ENCODE data around the gene ARHGAP8.

The ARHGAP8 gene

GRCh38 chr22:44865193-44866057, 113.0 kb downstream of the ARHGAP8 start:
- no peak for DNase-seq

DNA sequence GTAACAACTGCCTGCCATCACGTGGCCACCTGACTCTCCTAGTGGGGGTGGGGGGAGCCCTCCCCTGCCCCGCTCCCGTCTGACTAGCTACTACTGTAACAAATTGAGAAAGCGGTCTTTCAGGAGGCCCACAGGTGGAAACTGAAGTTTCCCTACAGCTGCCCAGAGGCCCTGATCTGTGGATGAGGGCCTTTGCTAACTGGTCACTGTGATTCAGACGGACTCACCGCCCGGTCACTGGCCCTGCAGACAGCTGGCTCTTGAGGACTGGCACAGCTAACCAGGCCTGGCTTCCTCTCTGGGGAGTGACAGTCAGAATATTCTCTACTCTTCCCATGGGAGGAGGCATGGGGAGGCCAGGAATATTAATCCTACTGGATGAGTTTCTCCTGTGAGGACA, 116.8 kb downstream of the ARHGAP8 start:
- no peak for DNase-seq

DNA sequence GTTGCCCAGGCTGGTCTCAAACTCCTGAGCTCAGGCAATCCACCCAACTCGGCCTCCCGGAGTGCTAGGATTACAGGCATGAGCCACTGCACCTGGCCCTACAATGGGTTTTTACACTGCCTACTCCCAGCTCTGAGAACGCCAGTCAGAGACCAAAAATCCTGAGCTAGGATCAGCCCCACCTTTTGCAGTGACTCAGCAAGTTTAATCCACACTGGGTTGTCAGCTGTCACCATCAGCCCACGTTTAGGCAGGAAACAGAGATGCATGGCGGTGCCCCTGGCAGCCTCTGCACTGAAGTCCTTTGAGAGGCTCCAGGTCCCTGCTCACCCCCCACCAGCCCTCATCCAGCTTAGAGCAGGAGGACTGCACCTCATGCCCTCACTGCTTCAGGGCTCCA, 117.6 kb downstream of the ARHGAP8 start:
- no peak for DNase-seq

- DNase-seq = no peak
Observed at GRCh38 chr22:44871782-44872181, 119.4 kb downstream of the ARHGAP8 start.

DNA sequence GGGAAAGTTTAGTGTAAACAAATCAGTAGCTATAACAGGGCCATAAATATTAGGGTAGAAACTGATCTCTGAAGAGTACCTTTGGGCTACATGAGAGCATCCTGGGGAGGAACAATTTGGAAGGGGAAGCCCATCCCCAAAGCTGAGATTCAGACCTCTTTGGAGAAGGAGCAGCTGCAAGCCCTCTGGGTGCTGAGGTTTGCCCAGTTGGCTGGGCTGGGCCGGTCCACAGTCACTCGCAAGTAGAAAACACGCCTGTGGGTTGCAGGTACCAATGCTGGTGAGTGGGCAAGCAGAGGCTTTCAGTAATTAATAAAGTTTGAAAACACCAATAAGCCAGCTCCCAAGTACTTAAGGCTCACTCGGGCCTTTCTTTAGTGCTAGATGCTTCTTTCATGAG, 124.5 kb downstream of the ARHGAP8 start:
- no peak for DNase-seq

DNA sequence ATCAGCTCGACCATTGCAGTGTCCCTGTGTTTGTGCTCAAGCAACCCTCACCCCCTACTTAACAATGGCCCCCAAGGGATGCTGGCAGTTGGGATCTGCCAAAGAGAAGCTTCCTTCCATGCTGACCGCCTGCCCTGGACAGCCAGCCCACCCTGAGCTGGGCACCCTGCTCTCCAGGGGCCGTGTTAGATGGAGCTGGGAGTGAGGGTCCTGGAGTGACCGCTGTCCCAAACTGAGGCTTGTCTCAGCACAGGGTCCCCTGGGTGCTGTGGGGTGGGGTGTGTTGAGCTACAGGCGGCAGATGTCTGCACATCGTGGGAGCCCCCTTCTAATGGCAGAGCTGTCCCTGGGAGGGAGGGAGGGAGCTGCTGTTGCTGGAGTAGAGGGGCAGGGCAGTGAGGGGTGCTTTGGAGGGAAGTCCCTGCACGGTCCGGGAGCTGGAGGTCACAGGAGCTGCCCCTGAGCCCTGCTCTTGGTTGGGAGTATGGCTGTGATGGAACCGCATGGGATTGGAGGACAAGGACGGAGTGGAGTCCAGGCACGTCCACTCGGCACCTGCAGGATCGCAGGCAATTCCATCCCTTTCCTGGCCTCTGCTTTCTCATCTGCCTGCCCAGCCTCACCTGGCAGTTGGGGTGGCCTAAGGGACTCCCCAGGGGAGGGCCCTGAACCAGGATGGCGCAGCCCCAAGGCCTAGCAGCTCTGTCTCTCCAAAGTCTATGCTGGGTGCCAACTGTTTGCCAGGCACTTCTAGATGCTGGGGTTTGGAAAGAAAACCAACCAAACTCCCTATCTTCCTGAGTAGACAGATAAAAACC, 126.3 kb downstream of the ARHGAP8 start:
- no peak for DNase-seq

GRCh38 chr22:44879301-44879680, 126.9 kb downstream of the ARHGAP8 start:
- DNase-seq = no peak

GRCh38 chr22:44880610-44881290, 128.4 kb downstream of the ARHGAP8 start:
- no peak for DNase-seq

GRCh38 chr22:44881624-44882023, 129.2 kb downstream of the ARHGAP8 start:
- no peak for DNase-seq

DNA sequence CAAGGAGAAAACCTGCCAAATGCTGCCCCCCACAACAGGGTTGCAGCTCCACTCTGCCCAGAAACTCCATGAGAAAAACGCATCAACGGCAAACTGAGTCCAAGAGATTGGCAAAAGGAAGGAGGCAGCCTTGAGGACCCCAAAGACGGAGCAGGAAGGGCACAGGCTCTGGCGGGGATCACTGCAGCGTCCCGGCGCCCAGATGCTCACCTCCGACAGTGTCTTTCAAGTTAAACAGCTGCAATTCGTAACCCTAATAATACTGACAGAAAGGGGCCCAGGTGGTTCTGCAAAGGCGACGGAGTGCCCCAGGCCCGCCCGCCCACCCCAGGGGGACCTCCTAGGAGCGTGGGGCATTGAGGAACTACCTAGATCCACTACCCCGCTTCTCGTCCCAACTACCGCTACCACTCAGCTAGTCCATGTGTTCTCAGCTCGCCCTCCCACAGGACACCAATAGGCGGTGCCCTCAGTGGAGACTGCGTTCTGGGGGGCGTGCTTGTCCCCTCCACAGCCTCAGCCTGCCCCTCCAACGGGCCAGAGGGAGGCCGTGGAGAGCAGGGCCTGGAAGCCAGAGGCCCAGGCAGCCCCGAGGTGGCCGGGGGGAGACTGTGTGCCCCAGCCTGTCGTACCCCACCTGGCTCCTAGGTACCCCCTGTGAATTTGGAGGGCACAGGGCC, 130.0 kb downstream of the ARHGAP8 start:
- no peak for DNase-seq

DNA sequence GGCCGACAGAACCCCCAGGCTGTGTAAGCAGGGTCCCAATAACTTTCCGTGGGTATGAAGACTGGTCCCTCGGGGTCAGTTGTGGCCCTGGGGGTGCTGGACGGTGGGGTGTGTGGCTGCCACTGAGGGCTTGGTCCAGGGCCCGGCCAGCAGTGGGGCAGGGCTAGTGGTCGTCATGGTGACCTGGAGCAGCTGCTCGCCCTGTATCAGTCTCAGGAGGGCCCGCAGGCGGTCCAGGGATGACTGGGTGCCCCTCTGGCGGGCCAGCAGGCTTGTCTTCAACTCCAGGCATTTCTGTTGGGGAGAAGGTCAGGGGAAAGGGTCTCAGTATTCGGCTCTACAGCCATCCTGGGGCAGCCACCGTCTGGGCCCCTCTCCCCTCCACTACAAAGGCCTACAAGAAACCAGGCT, 130.6 kb downstream of the ARHGAP8 start:
- DNase-seq = no peak

- no peak for DNase-seq
Observed at GRCh38 chr22:44884562-44884961, 132.2 kb downstream of the ARHGAP8 start.

DNA sequence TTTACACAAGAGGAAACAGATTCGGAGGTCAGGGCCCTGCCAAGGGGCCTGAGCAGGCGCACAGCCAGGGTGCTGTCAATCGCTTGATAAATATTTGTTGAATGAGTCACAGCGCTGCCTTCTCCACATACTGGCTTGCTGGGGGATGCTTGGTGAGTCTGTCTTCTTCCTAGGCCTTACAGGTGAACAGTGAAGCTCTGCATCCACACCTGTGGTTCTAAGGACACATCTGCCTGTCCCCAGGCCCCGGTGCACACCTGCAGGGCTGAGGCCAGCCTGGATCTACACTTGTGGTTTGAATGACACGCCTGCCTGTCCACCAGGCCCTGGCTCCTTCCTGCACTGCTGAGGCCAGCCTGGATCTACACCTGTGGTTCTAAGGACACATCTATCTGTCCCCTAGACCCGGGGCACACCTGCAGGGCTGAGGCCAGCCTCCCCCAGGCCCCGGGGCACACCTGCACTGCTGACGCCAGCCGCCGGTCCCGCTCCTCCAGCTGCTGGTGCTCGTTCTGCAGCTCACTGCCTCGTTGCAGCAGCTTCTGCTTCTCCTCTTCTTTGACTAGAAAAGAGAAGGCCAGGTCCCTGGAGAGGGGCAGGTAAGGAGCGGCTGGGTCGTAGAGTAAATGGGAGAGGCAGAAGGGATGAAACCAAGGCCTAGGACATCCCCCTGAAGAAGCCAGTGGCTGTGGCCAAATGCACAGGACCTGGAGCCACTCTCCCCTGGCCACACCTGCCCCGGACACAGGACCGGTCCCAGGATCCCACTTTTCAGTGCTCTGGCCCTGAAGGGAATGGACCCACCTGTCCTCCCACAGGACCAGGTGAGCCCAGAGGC, 132.8 kb downstream of the ARHGAP8 start:
- DNase-seq = no peak

GRCh38 chr22:44885806-44886360, 133.5 kb downstream of the ARHGAP8 start:
- no peak for DNase-seq

- no peak for DNase-seq
Observed at GRCh38 chr22:44887941-44888366, 135.6 kb downstream of the ARHGAP8 start.

GRCh38 chr22:44888491-44889254, 136.3 kb downstream of the ARHGAP8 start:
- DNase-seq = no peak

DNA sequence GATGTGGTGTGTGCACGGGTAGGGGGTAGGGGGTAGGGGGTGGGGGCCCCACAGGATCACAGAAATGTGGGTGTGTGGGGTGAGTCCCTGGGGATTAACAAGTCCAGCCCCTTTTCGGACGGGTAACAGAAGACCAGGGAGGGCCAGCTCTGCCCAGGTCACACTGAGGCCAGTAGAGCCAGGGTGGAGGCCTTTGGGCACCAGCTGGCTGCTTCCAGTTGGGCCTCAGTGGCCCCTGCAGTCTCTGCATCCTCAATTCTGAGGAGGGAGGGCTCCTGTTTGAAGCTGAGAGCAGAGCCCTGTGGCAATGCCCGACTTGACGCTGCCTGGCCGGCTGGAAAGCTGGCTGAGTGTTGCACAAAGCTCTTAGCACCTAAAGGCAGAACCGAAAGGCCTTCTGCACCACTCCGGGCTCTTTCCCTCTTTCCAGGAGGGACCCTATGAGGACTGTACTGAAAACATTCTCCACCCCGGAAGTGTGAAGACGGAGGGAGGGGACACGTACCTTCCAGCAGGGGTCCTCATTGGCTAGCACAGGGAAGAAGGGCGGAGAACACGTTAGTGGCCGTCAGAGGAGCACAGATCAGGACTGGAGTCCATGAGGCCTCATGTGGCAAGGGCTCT, 137.0 kb downstream of the ARHGAP8 start:
- DNase-seq = no peak

- no peak for DNase-seq
Observed at GRCh38 chr22:44890416-44891292, 138.3 kb downstream of the ARHGAP8 start.

- DNase-seq = no peak
Observed at GRCh38 chr22:44891293-44891747, 138.9 kb downstream of the ARHGAP8 start.

Measured in activated T-cell treated with anti-CD3 and anti-CD28 coated beads, Interleukin-2, amount 50 U/mL, for 1 hour (primary cell).